Stimulated activated memory B cell treated with anti-CD40 and anti-IgM and Interleukin-4, amounts not matched to agents 10 μg/mL and 1 μg/mL and 100 μg/mL, for 72 hours (primary cell): ENCODE data around the gene ADAMTSL2.

Experiments used
- ATAC-seq: fragments of 150-1000 bp; cut with Tn5 transposase; 2 replicates; pipeline ENCODE4 v1.10.0; 2021
- H3K27ac Mint-ChIP-seq: one replicate; pipeline ENCODE4 v1.8.0; 2022; ENCODE audit warnings: mild to moderate bottlenecking, mixed read lengths
- H3K27me3 Mint-ChIP-seq: one replicate; pipeline ENCODE4 v1.8.0; 2022; ENCODE audit warnings: mixed read lengths
- H3K36me3 Mint-ChIP-seq: one replicate; pipeline ENCODE4 v1.8.0; 2022; ENCODE audit warnings: mixed read lengths
- H3K4me1 Mint-ChIP-seq: one replicate; pipeline ENCODE4 v1.8.0; 2022; ENCODE audit warnings: mixed read lengths
- H3K4me3 Mint-ChIP-seq: one replicate; pipeline ENCODE4 v1.8.0; 2022; ENCODE audit warnings: mild to moderate bottlenecking, moderate library complexity, mixed read lengths
- H3K9me3 Mint-ChIP-seq: one replicate; pipeline ENCODE4 v1.8.0; 2022; ENCODE audit warnings: mixed read lengths

Gene ADAMTSL2

GRCh38 chr9:133532937-133533668 is 1.4 kb upstream of the ADAMTSL2 start:
- H3K36me3 Mint-ChIP-seq: no peaks in the 10 kb centered on the region
- no peak overlapping the region for H3K4me3 Mint-ChIP-seq
- H3K4me1 Mint-ChIP-seq: peaks cover 21% of the 10 kb centered on the region
- peaks cover 86% of the 10 kb centered on the region for H3K27me3 Mint-ChIP-seq
- H3K27ac Mint-ChIP-seq: no peak overlapping the region
- peak; percentile 58 for ATAC-seq
- H3K9me3 Mint-ChIP-seq: no peaks in the 10 kb centered on the region

GRCh38 chr9:133533857-133534256 is 647 bp upstream of the ADAMTSL2 start:
- Mint-ChIP-seq H3K4me1 (peaks cover 24% of the 10 kb centered on the region), H3K4me3 (no peak overlapping the region), H3K36me3 (no peaks in the 10 kb centered on the region), H3K27ac (no peak overlapping the region), H3K27me3 (peaks cover 85% of the 10 kb centered on the region), H3K9me3 (no peaks in the 10 kb centered on the region)
- ATAC-seq: no peak

GRCh38 chr9:133535306-133535877 is 888 bp downstream of the ADAMTSL2 start:
- no peak for ATAC-seq
- Mint-ChIP-seq H3K27me3 (peaks cover 85% of the 10 kb centered on the region), H3K36me3 (no peaks in the 10 kb centered on the region), H3K9me3 (no peaks in the 10 kb centered on the region), H3K4me3 (no peak overlapping the region), H3K4me1 (peaks cover 38% of the 10 kb centered on the region), H3K27ac (no peak overlapping the region)

GRCh38 chr9:133536080-133536479 is 1.6 kb downstream of the ADAMTSL2 start:
- Mint-ChIP-seq H3K27ac (no peak overlapping the region), H3K36me3 (no peaks in the 10 kb centered on the region), H3K9me3 (no peaks in the 10 kb centered on the region), H3K27me3 (peaks cover 83% of the 10 kb centered on the region), H3K4me3 (no peak overlapping the region), H3K4me1 (peaks cover 45% of the 10 kb centered on the region)
- no peak for ATAC-seq

- no peak for ATAC-seq
- Mint-ChIP-seq H3K4me3 (no peak overlapping the region), H3K27ac (no peak overlapping the region), H3K4me1 (peaks cover 45% of the 10 kb centered on the region), H3K27me3 (peaks cover 79% of the 10 kb centered on the region), H3K9me3 (no peaks in the 10 kb centered on the region), H3K36me3 (no peaks in the 10 kb centered on the region)
Measured at GRCh38 chr9:133536536-133536935, 2.0 kb downstream of the ADAMTSL2 start.

GRCh38 chr9:133537257-133537656 is 2.8 kb downstream of the ADAMTSL2 start:
- H3K4me3 Mint-ChIP-seq: no peak overlapping the region
- no peaks in the 10 kb centered on the region for H3K36me3 Mint-ChIP-seq
- peaks cover 72% of the 10 kb centered on the region for H3K27me3 Mint-ChIP-seq
- H3K9me3 Mint-ChIP-seq: no peaks in the 10 kb centered on the region
- H3K4me1 Mint-ChIP-seq: peaks cover 44% of the 10 kb centered on the region
- ATAC-seq: no peak
- no peak overlapping the region for H3K27ac Mint-ChIP-seq

- Mint-ChIP-seq H3K27ac (no peak overlapping the region), H3K36me3 (no peaks in the 10 kb centered on the region), H3K9me3 (no peaks in the 10 kb centered on the region), H3K4me1 (peaks cover 35% of the 10 kb centered on the region), H3K27me3 (peaks cover 64% of the 10 kb centered on the region), H3K4me3 (no peak overlapping the region)
- no peak for ATAC-seq
Measured at GRCh38 chr9:133538176-133538575, 3.7 kb downstream of the ADAMTSL2 start.

GRCh38 chr9:133538851-133539833 is 4.6 kb downstream of the ADAMTSL2 start:
- no peak overlapping the region for H3K4me3 Mint-ChIP-seq

GRCh38 chr9:133539991-133540697 is 5.6 kb downstream of the ADAMTSL2 start:
- H3K4me3 Mint-ChIP-seq: peak overlapping the region; percentile 71
- ATAC-seq: peak; percentile 1
- H3K27me3 Mint-ChIP-seq: peaks cover 68% of the 10 kb centered on the region

More at GRCh38 chr9:133538851-133539833, 4.6 kb downstream of the ADAMTSL2 start:
- Mint-ChIP-seq H3K9me3 (no peaks in the 10 kb centered on the region), H3K4me1 (peaks cover 25% of the 10 kb centered on the region), H3K27ac (no peak overlapping the region), H3K27me3 (peaks cover 64% of the 10 kb centered on the region), H3K36me3 (no peaks in the 10 kb centered on the region)
- ATAC-seq: no peak

GRCh38 chr9:133540698-133541025 is 6.2 kb downstream of the ADAMTSL2 start:
- Mint-ChIP-seq H3K9me3 (no peaks in the 10 kb centered on the region), H3K4me1 (peaks cover 24% of the 10 kb centered on the region), H3K4me3 (peak overlapping the region; percentile 71), H3K27ac (peak overlapping the region; percentile 4), H3K27me3 (peaks cover 63% of the 10 kb centered on the region), H3K36me3 (no peaks in the 10 kb centered on the region)
- peak; percentile 61 for ATAC-seq

More at GRCh38 chr9:133539991-133540697, 5.6 kb downstream of the ADAMTSL2 start:
- Mint-ChIP-seq H3K36me3 (no peaks in the 10 kb centered on the region), H3K27ac (peak overlapping the region; percentile 4), H3K9me3 (no peaks in the 10 kb centered on the region), H3K4me1 (peaks cover 24% of the 10 kb centered on the region)

- H3K27ac Mint-ChIP-seq: no peak overlapping the region
- H3K27me3 Mint-ChIP-seq: peaks cover 58% of the 10 kb centered on the region
- H3K4me1 Mint-ChIP-seq: peaks cover 24% of the 10 kb centered on the region
- no peak overlapping the region for H3K4me3 Mint-ChIP-seq
- no peak for ATAC-seq
- H3K9me3 Mint-ChIP-seq: no peaks in the 10 kb centered on the region
- no peaks in the 10 kb centered on the region for H3K36me3 Mint-ChIP-seq
Measured at GRCh38 chr9:133542002-133542401, 7.5 kb downstream of the ADAMTSL2 start.

- H3K36me3 Mint-ChIP-seq: no peaks in the 10 kb centered on the region
- no peak overlapping the region for H3K27ac Mint-ChIP-seq
- H3K9me3 Mint-ChIP-seq: no peaks in the 10 kb centered on the region
- no peak overlapping the region for H3K4me3 Mint-ChIP-seq
- H3K27me3 Mint-ChIP-seq: peaks cover 61% of the 10 kb centered on the region
- ATAC-seq: no peak
- H3K4me1 Mint-ChIP-seq: peaks cover 20% of the 10 kb centered on the region
Measured at GRCh38 chr9:133543772-133544467, 9.4 kb downstream of the ADAMTSL2 start.

GRCh38 chr9:133545494-133546286 is 11.2 kb downstream of the ADAMTSL2 start:
- no peak overlapping the region for H3K4me3 Mint-ChIP-seq
- H3K27ac Mint-ChIP-seq: no peak overlapping the region
- peaks cover 54% of the 10 kb centered on the region for H3K27me3 Mint-ChIP-seq
- no peak for ATAC-seq
- H3K36me3 Mint-ChIP-seq: no peaks in the 10 kb centered on the region
- H3K4me1 Mint-ChIP-seq: peaks cover 3% of the 10 kb centered on the region
- no peaks in the 10 kb centered on the region for H3K9me3 Mint-ChIP-seq

GRCh38 chr9:133546287-133546680 is 11.8 kb downstream of the ADAMTSL2 start:
- H3K27ac Mint-ChIP-seq: no peak overlapping the region
- H3K4me3 Mint-ChIP-seq: no peak overlapping the region
- no peaks in the 10 kb centered on the region for H3K36me3 Mint-ChIP-seq
- H3K27me3 Mint-ChIP-seq: peaks cover 58% of the 10 kb centered on the region
- no peaks in the 10 kb centered on the region for H3K9me3 Mint-ChIP-seq
- no peak for ATAC-seq
- no peaks in the 10 kb centered on the region for H3K4me1 Mint-ChIP-seq
